DND-41 (cell line): Measurements from ENCODE around the gene DPP6.

Experiments
- ATAC-seq: fragments of 200-7000 bp; cut with Tn5 transposase; 3 replicates; pipeline ENCODE4 v1.9.1; 2021; ENCODE audit warnings: low read depth; ENCODE audit not compliant: insufficient read depth
- DNase-seq: peaks from one replicate; pipeline ENCODE4 v3.0.0-alpha.2; 2020
- H2AFZ ChIP-seq: 2 replicates; pipeline ENCODE4 v1.6.0; 2012; ENCODE audit warnings: low read depth, low read length
- H3K27ac ChIP-seq: 2 replicates; pipeline ENCODE4 v1.5.1; 2012; ENCODE audit warnings: low read length, inconsistent platforms
- H3K27me3 ChIP-seq: fragments of 200-600 bp; sonication (generic); 2 replicates; pipeline ENCODE4 v1.6.0; 2012; ENCODE audit warnings: low read length, mild to moderate bottlenecking, inconsistent platforms; ENCODE audit not compliant: insufficient read depth, poor library complexity
- H3K36me3 ChIP-seq: 2 replicates; pipeline ENCODE4 v1.5.1; 2012; ENCODE audit warnings: low read length, inconsistent platforms; ENCODE audit not compliant: insufficient read depth
- H3K4me1 ChIP-seq: 2 replicates; pipeline ENCODE4 v1.5.1; 2012; ENCODE audit warnings: mild to moderate bottlenecking, low read length; ENCODE audit not compliant: insufficient read depth
- H3K4me2 ChIP-seq: 2 replicates; pipeline ENCODE4 v1.6.0; 2012; ENCODE audit warnings: mild to moderate bottlenecking, moderate library complexity, low read length, inconsistent platforms; ENCODE audit not compliant: insufficient read depth
- H3K4me3 ChIP-seq, 2 experiments: fragments of 200-600 bp in 1 of 2; shearing (Covaris generic) in 1 of 2; 2 replicates each; pipeline ENCODE4 v1.5.1; 2012 to 2016; ENCODE audit warnings: inconsistent platforms in 2 of 2, low read length in 2 of 2, mild to moderate bottlenecking in 2 of 2, low read depth in 1 of 2, moderate library complexity in 1 of 2
- H3K79me2 ChIP-seq: 2 replicates; pipeline ENCODE4 v1.6.0; 2012; ENCODE audit warnings: low read length, inconsistent platforms; ENCODE audit not compliant: insufficient read depth
- H3K9ac ChIP-seq: 2 replicates; pipeline ENCODE4 v1.6.0; 2012; ENCODE audit warnings: low read depth, mild to moderate bottlenecking, inconsistent platforms, low read length, moderate library complexity
- H3K9me3 ChIP-seq: 2 replicates; pipeline ENCODE4 v1.5.1; 2012; ENCODE audit warnings: low read length, moderate library complexity, mild to moderate bottlenecking, inconsistent platforms; ENCODE audit not compliant: insufficient read depth, severe bottlenecking
- H4K20me1 ChIP-seq: 2 replicates; pipeline ENCODE4 v1.6.0; 2012; ENCODE audit warnings: low read length; ENCODE audit not compliant: insufficient read depth
- EZH2 ChIP-seq: IDR thresholded peaks from 3 replicates; pipeline ENCODE4 v1.6.1; 2012; ENCODE audit warnings: borderline replicate concordance, low read depth, mild to moderate bottlenecking, moderate library complexity, low read length, inconsistent platforms; ENCODE audit not compliant: severe bottlenecking
- TF ChIP-seq, protein P1 (sequence below): IDR thresholded peaks from 2 replicates; pipeline ENCODE4 v1.5.1; 2012; ENCODE audit warnings: borderline replicate concordance, low read length, moderate library complexity, mild to moderate bottlenecking; ENCODE audit not compliant: poor library complexity, severe bottlenecking; ENCODE audit errors: extremely low read depth

Gene DPP6

DNA sequence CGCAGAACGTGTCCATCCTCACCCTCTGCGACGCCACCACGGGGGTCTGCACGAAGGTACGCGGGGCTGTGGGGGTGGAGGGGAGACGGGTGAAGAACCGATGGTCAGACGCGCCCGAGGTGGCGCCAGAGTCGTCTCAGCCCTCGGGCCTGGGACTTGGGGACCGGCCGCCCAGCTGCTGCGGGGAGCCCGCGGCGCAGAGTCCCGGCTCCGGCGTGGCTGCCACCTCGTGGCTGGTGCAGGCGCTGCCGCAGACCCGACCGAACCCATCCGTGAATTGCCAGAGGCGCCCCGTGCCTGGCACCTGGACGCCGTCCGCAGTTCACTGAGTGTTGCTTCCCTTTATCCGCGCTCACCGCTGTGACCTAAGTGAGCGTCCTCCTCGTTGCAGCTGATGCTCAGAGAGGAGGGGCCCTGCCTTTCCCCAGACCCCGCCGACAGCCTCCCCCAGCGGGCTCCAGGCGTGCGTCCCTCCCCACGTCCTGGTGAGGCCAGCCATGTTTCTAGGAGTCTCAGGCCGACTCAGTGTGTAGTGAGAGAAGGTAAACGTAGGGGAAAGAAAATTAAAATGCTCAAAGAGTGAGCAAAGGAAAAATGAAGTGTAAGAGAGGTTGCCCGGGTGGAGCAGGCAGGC, 742.1 kb downstream of the DPP6 start:
- no peak for DNase-seq
- H3K27ac ChIP-seq, result no peak overlapping the region
- peaks cover 13% of the 10 kb centered on the region for H3K27me3 ChIP-seq
- H3K4me2 ChIP-seq, result no peak overlapping the region
- no peak overlapping the region for H3K9ac ChIP-seq
- no peaks in the 10 kb centered on the region for H3K9me3 ChIP-seq
- H2AFZ ChIP-seq, result no peak overlapping the region
- H3K36me3 ChIP-seq, result no peaks in the 10 kb centered on the region
- H3K4me1 ChIP-seq, result no peaks in the 10 kb centered on the region
- H3K79me2 ChIP-seq, result no peaks in the 10 kb centered on the region
- no peak for TF ChIP-seq EZH2
- TF ChIP-seq, protein P1, sequence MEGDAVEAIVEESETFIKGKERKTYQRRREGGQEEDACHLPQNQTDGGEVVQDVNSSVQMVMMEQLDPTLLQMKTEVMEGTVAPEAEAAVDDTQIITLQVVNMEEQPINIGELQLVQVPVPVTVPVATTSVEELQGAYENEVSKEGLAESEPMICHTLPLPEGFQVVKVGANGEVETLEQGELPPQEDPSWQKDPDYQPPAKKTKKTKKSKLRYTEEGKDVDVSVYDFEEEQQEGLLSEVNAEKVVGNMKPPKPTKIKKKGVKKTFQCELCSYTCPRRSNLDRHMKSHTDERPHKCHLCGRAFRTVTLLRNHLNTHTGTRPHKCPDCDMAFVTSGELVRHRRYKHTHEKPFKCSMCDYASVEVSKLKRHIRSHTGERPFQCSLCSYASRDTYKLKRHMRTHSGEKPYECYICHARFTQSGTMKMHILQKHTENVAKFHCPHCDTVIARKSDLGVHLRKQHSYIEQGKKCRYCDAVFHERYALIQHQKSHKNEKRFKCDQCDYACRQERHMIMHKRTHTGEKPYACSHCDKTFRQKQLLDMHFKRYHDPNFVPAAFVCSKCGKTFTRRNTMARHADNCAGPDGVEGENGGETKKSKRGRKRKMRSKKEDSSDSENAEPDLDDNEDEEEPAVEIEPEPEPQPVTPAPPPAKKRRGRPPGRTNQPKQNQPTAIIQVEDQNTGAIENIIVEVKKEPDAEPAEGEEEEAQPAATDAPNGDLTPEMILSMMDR, result peak; percentile 22
- H4K20me1 ChIP-seq, result no peaks in the 10 kb centered on the region
- no peak overlapping the region for H3K4me3 ChIP-seq
- no peak for ATAC-seq

- H3K27me3 ChIP-seq, result peaks cover 13% of the 10 kb centered on the region
- no peak overlapping the region for H3K27ac ChIP-seq
- no peaks in the 10 kb centered on the region for H4K20me1 ChIP-seq
- no peaks in the 10 kb centered on the region for H3K79me2 ChIP-seq
- ATAC-seq (no peak), DNase-seq (no peak)
- H2AFZ ChIP-seq, result no peak overlapping the region
- no peaks in the 10 kb centered on the region for H3K4me1 ChIP-seq
- H3K9me3 ChIP-seq, result no peaks in the 10 kb centered on the region
- TF ChIP-seq EZH2, result no peak
- TF ChIP-seq, protein P1, result no peak
- H3K4me3 ChIP-seq, result no peak overlapping the region
- H3K4me2 ChIP-seq, result no peak overlapping the region
- H3K36me3 ChIP-seq, result no peaks in the 10 kb centered on the region
- H3K9ac ChIP-seq, result no peak overlapping the region
These were observed 742.8 kb downstream of the DPP6 start for GRCh38 chr7:154795014-154795413.

DNA sequence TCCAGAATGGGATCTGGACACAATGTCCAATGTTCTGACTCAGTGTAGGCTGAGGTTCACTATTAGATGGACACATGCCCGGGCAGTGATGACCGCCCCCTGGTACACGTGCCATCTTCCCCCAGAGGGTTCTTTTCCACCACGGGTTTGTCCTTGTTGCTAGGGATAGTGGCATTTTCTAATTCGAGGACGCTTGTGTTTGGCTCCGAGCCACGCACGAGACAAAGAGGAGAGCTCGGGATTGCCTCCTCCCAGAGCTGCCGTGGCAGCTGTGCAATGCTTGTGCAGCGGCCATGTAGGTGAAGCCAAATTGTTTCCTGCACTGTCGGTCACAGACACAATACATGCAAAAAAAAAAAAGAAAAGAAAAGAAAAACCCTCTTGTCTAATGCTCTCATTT, 743.2 kb downstream of the DPP6 start:
- H3K4me1 ChIP-seq, result no peaks in the 10 kb centered on the region
- H4K20me1 ChIP-seq, result no peaks in the 10 kb centered on the region
- H3K36me3 ChIP-seq, result no peaks in the 10 kb centered on the region
- H3K27me3 ChIP-seq, result peaks cover 13% of the 10 kb centered on the region
- H3K9ac ChIP-seq, result no peak overlapping the region
- no peak overlapping the region for H3K4me3 ChIP-seq
- TF ChIP-seq, protein P1, result no peak
- TF ChIP-seq EZH2, result no peak
- H2AFZ ChIP-seq, result no peak overlapping the region
- ATAC-seq, result no peak
- no peaks in the 10 kb centered on the region for H3K9me3 ChIP-seq
- H3K4me2 ChIP-seq, result no peak overlapping the region
- H3K79me2 ChIP-seq, result no peaks in the 10 kb centered on the region
- DNase-seq, result no peak
- H3K27ac ChIP-seq, result no peak overlapping the region
